Psoas muscle (tissue), 8 donors: Measurements from ENCODE around the gene ITPK1. TPM values are rescaled to one million over a fixed set of nuclear protein-coding genes. Genes with fewer than 3 reads are reported as not detected.

Experiments used
- ATAC-seq, 4 donors: fragments of 200-7000 bp; cut with Tn5 transposase; one replicate each; pipeline ENCODE4 v1.9.1; 2020; ENCODE audit warnings: moderate library complexity in 3 of 4, mild to moderate bottlenecking in 2 of 4
- DNase-seq, 2 donors: peaks; one replicate each; pipeline ENCODE4 v3.0.0-alpha.2; 2020
- H3K27ac ChIP-seq: fragments of 200-600 bp; one replicate; pipeline ENCODE4 v1.8.0; 2022
- H3K27me3 ChIP-seq, 3 donors: fragments of 200-600 bp in 1 of 3; one replicate each; pipeline versions ENCODE4 v1.6.1 to v1.8.0; 2013 to 2022; ENCODE audit warnings: low read length in 2 of 3, mild to moderate bottlenecking in 2 of 3, moderate library complexity in 1 of 3; ENCODE audit not compliant: insufficient read depth in 3 of 3
- H3K36me3 ChIP-seq, 2 donors: fragments of 200-600 bp in 1 of 2; one replicate each; pipeline versions ENCODE4 v1.6.1 to v1.8.0; 2013 to 2022; ENCODE audit warnings: low read depth in 1 of 2, mild to moderate bottlenecking in 1 of 2, moderate library complexity in 1 of 2; ENCODE audit not compliant: insufficient read depth in 1 of 2
- H3K4me1 ChIP-seq: fragments of 200-600 bp; one replicate; pipeline ENCODE4 v1.8.0; 2022
- H3K4me3 ChIP-seq: fragments of 200-600 bp; one replicate; pipeline ENCODE4 v1.8.0; 2022; ENCODE audit warnings: mild to moderate bottlenecking
- H3K9me3 ChIP-seq: fragments of 200-600 bp; one replicate; pipeline ENCODE4 v1.8.0; 2022
- CTCF ChIP-seq: fragments of 200-600 bp; IDR thresholded peaks from one replicate; pipeline ENCODE4 v1.8.0; 2022; ENCODE audit warnings: antibody characterized with exemption
- WGBS, 3 donors: extraction: QIAGEN DNeasy Blood & Tissue Kit; methylation state at CpG; one replicate each; pipeline versions ENCODE4 v1.1.6 to v1.1.7; 2013; 5-methylcytosine and 5-hydroxymethylcytosine counted together
- intact Hi-C, 2 donors: fragments of 100-400 bp; cut with DNase I; formaldehyde crosslinking; loops; one replicate each; pipeline versions ENCODE4 v1.11.0 to v1.14.2; 2022
- polyA plus RNA-seq, 3 donors: library from polyadenylated mRNA; stranded (reverse); fragments of 200-250 nt; gene quantifications; one replicate each; pipeline ENCODE4 v1.2.3, GENCODE V29; 2013
- total RNA-seq, 4 donors: library from RNA; stranded (reverse); fragmentation: NEBNext Ultra II Directional in 2 of 4; extraction: Animal tissue kit (Norgen Biotek cat#: 25700) in 2 of 4; gene quantifications; one replicate each; pipeline versions ENCODE4 v1.2.1 to v1.2.4, GENCODE V29; 2021 to 2023
- donor health status: healthy with polysubstance abuse.
- donor health status: DM: no; HTN: no; CAD: no; lungs with moderate emphysema.
- donor health status: Bipolar disorder and iron deficiency.
- donor health status: healthy.
- donor health status: DM: yes; HTN: yes; CAD: no.
- donor health status: DM: no; HTN: no; CAD: no.
- donor health status: DM: no; HTN: no; CAD: no.
- donor health status: DM: yes; HTN: yes; CAD: no.

The ITPK1 gene
- total and polyA plus RNA-seq, 7 donors, result 30.0 to 61.1 (median 42.7) TPM

GRCh38 chr14:92978229-92979021 is 137.3 kb downstream of the ITPK1 start:
- no peak for TF ChIP-seq CTCF
- WGBS, 3 donors, result 87 to 95% (median 94%) methylated on average over 4 of the region's 4 CpGs
- no peaks in the 10 kb centered on the region for H3K4me1 ChIP-seq
- peaks cover 15% of the 10 kb centered on the region for H3K9me3 ChIP-seq
- no peak for ATAC-seq
- no peak overlapping the region for H3K27ac ChIP-seq
- no peaks in the 10 kb centered on the region for H3K36me3 ChIP-seq
- peak in 1 of 2 donors; percentile 15 for DNase-seq
- H3K4me3 ChIP-seq, result no peak overlapping the region
- no peaks in the 10 kb centered on the region for H3K27me3 ChIP-seq
- intact Hi-C loops, result no loop called here

- no peak for ATAC-seq
- WGBS, 3 donors, result 92 to 100% (median 96%) methylated on average over 2 of the region's 2 CpGs
- no peaks in the 10 kb centered on the region for H3K4me1 ChIP-seq
These were observed 139.5 kb downstream of the ITPK1 start for GRCh38 chr14:92976268-92976667.

GRCh38 chr14:92974541-92975345 is 141.0 kb downstream of the ITPK1 start:
- Histone ChIP-seq H3K4me3 (no peak overlapping the region), H3K4me1 (no peaks in the 10 kb centered on the region), H3K36me3 (no peaks in the 10 kb centered on the region), H3K9me3 (peaks cover 12% of the 10 kb centered on the region), H3K27me3 (no peaks in the 10 kb centered on the region), H3K27ac (no peak overlapping the region)
- DNase-seq, result peak in 1 of 2 donors; percentile 4
- 93 to 95% (median 95%) methylated on average over 17 of the region's 17 CpGs for WGBS, 3 donors
- ATAC-seq, result no peak
- no peak for TF ChIP-seq CTCF
- intact Hi-C loops, result no loop called here

More at GRCh38 chr14:92976268-92976667, 139.5 kb downstream of the ITPK1 start:
- Histone ChIP-seq H3K27me3 (no peaks in the 10 kb centered on the region), H3K4me3 (no peak overlapping the region), H3K9me3 (peaks cover 12% of the 10 kb centered on the region), H3K27ac (no peak overlapping the region), H3K36me3 (no peaks in the 10 kb centered on the region)
- no peak for TF ChIP-seq CTCF
- intact Hi-C loops, result no loop called here
- DNase-seq, result no peak

- Histone ChIP-seq H3K4me1 (no peaks in the 10 kb centered on the region), H3K4me3 (no peak overlapping the region), H3K27ac (no peak overlapping the region), H3K9me3 (peaks cover 9% of the 10 kb centered on the region), H3K36me3 (no peaks in the 10 kb centered on the region), H3K27me3 (no peaks in the 10 kb centered on the region)
- WGBS, 3 donors, result 64 to 68% (median 68%) methylated on average over 9 of the region's 9 CpGs
- intact Hi-C loops, result no loop called here
- DNase-seq, result peak in 1 of 2 donors; percentile 32
- TF ChIP-seq CTCF, result no peak
- ATAC-seq, result peak in 2 of 4 donors; percentile 13 to 23
These were observed 141.8 kb downstream of the ITPK1 start for GRCh38 chr14:92973798-92974372.
